ENCODE measurements around the gene NR5A1. TPM values are rescaled to one million over a fixed set of nuclear protein-coding genes. Genes with fewer than 3 reads are reported as not detected.

The NR5A1 gene
- not detected for total RNA-seq

GRCh38 chr9:124506931-124507879, at the start of gene NR5A1:
NR5A1 (minus strand) TSS chr9:124507399; CDS start chr9:124503395, 4,004 bp downstream.
- intact Hi-C loops (cut with DNase I): no loop called here
- Histone ChIP-seq H3K4me3 (no peak within 1 kb of the TSS), H3K9me3 (no peaks in the 10 kb centered on the region), H3K27ac (no peak within 1 kb of the TSS), H3K4me1 (peaks cover 9 to 29% (median 16%) of the 10 kb centered on the region in 3 donors), H3K36me3 (no peaks in the 10 kb centered on the region), H3K27me3 (peaks cover 22 to 56% (median 25%) of the 10 kb centered on the region in 4 donors)
- no peak for TF ChIP-seq POLR2A (IDR thresholded peaks at IDR 0.05)
- TF ChIP-seq, protein P1, sequence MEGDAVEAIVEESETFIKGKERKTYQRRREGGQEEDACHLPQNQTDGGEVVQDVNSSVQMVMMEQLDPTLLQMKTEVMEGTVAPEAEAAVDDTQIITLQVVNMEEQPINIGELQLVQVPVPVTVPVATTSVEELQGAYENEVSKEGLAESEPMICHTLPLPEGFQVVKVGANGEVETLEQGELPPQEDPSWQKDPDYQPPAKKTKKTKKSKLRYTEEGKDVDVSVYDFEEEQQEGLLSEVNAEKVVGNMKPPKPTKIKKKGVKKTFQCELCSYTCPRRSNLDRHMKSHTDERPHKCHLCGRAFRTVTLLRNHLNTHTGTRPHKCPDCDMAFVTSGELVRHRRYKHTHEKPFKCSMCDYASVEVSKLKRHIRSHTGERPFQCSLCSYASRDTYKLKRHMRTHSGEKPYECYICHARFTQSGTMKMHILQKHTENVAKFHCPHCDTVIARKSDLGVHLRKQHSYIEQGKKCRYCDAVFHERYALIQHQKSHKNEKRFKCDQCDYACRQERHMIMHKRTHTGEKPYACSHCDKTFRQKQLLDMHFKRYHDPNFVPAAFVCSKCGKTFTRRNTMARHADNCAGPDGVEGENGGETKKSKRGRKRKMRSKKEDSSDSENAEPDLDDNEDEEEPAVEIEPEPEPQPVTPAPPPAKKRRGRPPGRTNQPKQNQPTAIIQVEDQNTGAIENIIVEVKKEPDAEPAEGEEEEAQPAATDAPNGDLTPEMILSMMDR (IDR thresholded peaks at IDR 0.05): no peak
- WGBS, 2 donors: 94 to 96% methylated on average over 12 to 23 of the region's 34 CpGs
- DNase-seq: no peak

GRCh38 chr9:124555043-124555442, 47.8 kb upstream of the NR5A1 start:
- H3K4me1 ChIP-seq: peaks cover 0 to 13% (median 0%) of the 10 kb centered on the region in 3 donors
- 60 to 87% methylated on average over 3 of the region's 3 CpGs for WGBS, 2 donors

GRCh38 chr9:124553738-124554137, 46.5 kb upstream of the NR5A1 start:
- intact Hi-C loops (cut with DNase I): no loop called here
- TF ChIP-seq, protein P1 (IDR thresholded peaks at IDR 0.05): no peak
- TF ChIP-seq POLR2A (IDR thresholded peaks at IDR 0.05): no peak
- WGBS, 2 donors: 76 to 84% methylated on average over 3 of the region's 3 CpGs

More at GRCh38 chr9:124555043-124555442, 47.8 kb upstream of the NR5A1 start:
- no peak for DNase-seq
- no peak overlapping the region for H3K4me3 ChIP-seq
- intact Hi-C loops (cut with DNase I): no loop called here
- no peaks in the 10 kb centered on the region for H3K9me3 ChIP-seq
- no peaks in the 10 kb centered on the region for H3K27me3 ChIP-seq
- no peak overlapping the region for H3K27ac ChIP-seq
- H3K36me3 ChIP-seq: no peaks in the 10 kb centered on the region
- TF ChIP-seq, protein P1 (IDR thresholded peaks at IDR 0.05): no peak
- TF ChIP-seq POLR2A (IDR thresholded peaks at IDR 0.05): no peak

DNA sequence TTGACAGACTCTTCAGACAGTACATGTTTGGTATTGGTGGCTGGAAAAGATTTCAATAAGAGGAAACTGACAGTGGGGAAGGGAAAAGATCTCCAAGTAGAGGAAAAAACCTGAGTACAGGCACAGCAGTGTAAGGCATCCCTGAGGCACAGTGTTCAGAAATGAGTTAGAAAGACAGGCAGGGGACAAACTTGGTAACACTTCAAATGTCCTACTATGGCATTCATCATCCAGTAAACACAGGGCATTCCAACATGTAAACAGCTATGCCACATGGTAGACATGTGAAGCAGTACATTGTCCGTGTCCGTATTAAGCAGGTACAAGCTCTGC, 45.0 kb upstream of the NR5A1 start:
- 89 to 90% methylated on average over 2 of the region's 2 CpGs for WGBS, 2 donors
- no peaks in the 10 kb centered on the region for H3K36me3 ChIP-seq
- TF ChIP-seq, protein P1 (IDR thresholded peaks at IDR 0.05): no peak
- no peak for TF ChIP-seq POLR2A (IDR thresholded peaks at IDR 0.05)
- H3K27me3 ChIP-seq: no peaks in the 10 kb centered on the region
- no peak overlapping the region for H3K4me3 ChIP-seq
- H3K9me3 ChIP-seq: no peaks in the 10 kb centered on the region
- H3K27ac ChIP-seq: no peak overlapping the region
- peaks cover 0 to 5% (median 0%) of the 10 kb centered on the region in 3 donors for H3K4me1 ChIP-seq
- DNase-seq: no peak
- intact Hi-C loops (cut with DNase I): no loop called here

More at GRCh38 chr9:124553738-124554137, 46.5 kb upstream of the NR5A1 start:
- no peak for DNase-seq
- Histone ChIP-seq H3K4me3 (no peak overlapping the region), H3K4me1 (peaks cover 0 to 5% (median 0%) of the 10 kb centered on the region in 3 donors), H3K9me3 (no peaks in the 10 kb centered on the region), H3K27me3 (no peaks in the 10 kb centered on the region), H3K27ac (no peak overlapping the region), H3K36me3 (no peaks in the 10 kb centered on the region)
